Activated CD4-positive, alpha-beta T cell treated with anti-CD3 and anti-CD28 coated beads, Interleukin-10, Interleukin-2, amounts not matched to agents 100 ng/mL and 50 ng/mL, durations not matched to agents 16 hours and 8 hours (primary cell): ENCODE measurements around the gene DESI2.

Experiments used
- DNase-seq: peaks from one replicate; pipeline ENCODE4 v3.0.0-alpha.2; 2020

The DESI2 gene

DNA sequence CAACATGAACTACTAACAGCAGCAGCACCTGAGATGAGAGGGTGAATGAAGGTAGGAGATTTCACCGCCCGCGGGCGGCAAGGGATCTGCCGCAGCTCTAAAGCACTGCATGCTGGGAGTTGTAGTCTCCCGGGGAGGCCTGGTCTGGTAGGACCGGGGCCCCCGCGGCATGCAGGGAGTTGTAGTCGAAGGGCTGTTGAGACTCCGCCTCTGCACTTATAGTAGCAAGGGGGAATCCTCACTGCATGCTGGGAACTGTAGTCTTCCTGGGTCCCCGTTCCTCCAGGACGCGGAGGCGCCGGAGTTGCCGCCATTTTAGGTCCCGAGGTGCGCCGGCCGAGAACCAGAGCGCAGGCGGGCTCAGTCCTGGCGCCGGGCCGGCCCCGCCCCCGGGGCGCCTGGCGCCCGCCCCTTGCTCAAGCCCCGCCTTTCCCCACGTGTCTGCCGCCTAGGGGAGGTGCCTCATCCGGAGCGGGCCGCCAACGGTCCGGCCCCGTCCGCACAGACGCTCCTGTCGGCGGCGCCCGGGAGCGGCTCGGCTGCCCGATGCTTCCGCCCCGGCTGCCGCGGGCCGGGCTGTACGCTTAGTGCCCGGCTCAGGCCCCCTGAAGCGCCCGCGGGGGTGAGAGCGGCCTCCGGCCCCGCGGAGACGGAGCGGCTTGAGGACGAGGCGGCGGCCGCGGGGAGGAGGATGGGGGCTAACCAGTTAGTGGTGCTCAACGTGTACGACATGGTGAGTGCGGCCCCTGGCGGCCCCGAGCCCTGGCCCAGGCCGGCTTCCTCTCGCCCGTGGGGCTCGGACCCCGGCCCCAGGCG, at the start of gene DESI2:
Gene DESI2 (plus strand): TSS at position 504 of the 816 bp plus-strand sequence. CDS start 188 bp downstream, at position 692.
- DNase-seq, result peak; percentile 98

DNA sequence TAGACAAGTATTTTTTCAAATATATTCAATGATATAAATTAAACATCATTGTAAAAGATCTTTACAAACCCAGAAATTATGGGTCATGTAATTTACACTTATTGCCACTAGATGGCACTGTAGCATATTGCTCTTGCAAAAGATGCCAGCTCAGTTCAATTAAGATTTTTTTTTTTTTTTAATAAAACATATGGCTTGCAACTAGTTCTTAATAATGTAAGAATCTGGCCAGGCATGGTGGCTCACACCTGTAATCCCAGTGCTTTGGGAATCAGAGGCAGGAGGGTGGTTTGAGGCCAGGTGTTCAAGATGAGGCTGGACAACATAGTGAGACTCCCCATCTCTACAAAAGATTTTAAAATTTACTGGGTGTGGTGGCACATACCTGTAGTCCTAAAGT, 49.4 kb upstream of the DESI2 start:
- peak; percentile 45 for DNase-seq

DNA sequence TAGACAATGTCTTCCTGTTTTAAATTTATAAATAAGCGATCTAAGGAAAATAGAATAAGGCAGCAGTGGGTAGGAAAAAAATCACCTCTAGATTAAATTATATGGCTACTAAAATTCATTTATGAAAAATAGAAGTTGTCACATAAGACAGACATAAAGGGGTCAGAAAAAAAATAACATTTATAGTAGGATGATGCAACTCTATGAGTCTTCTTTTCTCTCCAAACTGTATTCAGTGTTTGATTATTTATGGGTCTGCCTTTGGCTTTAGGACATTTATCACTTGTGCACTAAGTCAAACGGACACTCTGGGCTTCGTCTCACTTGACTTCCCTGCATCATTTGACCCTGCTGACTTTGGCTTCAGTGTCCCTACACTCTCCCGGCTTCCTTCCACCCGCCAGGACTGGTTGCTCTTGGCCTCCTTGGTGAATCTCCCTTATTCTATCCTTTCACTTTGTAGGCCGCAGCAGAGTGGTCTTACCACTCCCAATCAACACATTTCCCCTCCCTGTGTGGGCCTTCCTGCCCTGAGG, 47.0 kb upstream of the DESI2 start:
- DNase-seq, result no peak

DNA sequence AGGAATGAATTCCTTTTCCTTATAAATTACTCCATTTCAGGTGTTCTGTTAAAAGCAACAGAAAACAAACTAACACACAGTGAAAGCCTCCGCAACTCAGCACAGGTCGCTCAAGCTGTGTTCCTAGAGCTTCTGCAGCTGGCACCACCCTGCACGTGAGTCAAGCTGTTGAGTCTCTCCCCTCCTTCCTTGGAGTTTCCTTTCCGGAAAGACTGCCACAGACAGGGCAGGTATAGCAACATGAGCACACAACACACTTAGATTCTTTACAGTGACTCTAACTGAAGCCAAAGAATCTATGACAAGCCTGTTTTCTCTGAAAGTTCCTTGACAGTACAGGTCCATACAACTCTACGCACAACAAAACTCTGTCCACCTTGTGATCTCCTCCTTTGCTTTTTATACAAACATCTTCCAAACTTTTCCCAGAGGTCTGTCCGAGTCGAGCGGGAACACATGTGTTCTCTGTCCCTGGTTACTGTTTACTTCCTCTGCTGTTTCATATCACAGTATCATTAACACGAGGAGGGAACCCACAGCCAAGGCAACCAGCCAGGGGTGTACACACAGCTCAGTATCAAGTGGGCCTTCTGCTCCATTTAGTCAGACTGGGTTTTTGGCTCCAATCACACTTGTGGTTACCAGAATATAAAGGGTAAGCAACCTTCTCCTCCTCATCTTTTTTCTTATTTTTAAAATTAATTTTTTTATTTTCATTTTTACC, 38.7 kb upstream of the DESI2 start:
- no peak for DNase-seq

DNA sequence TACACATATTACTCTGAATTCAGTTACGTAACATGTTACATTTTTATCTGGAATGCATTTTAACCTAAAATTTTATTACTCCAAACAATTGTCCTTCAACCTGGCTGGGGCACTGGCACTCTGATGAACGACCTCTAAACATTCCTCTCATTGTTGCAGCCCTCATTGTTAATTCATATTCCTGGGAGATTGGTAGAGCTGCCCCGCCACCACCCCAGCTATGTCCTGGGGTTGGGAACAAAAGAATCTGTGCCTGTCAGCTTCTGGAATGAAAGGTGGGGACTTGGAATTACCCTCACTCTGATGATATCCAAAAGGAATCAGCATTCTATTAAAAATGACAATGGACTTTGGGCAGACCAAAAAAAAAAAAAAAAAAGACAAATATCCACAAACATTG, 38.0 kb upstream of the DESI2 start:
- no peak for DNase-seq

DNA sequence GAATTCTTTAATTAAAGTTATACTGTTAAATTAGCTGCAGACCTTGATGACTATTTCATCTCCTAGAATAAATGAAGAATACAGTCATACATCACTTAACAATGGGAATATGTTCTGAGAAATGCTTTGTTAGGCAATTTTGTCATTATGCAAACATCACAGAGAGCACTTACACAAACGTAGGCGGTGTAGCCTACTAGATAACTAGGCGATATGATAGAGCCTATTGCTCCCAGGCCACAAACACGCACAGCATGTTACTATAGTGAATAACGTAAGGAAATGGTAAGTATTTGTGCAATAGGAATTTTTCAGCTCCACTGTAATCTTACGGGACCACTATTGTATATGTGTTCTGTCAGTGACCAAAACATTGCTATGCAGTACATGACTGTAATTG, 37.6 kb upstream of the DESI2 start:
- no peak for DNase-seq

DNA sequence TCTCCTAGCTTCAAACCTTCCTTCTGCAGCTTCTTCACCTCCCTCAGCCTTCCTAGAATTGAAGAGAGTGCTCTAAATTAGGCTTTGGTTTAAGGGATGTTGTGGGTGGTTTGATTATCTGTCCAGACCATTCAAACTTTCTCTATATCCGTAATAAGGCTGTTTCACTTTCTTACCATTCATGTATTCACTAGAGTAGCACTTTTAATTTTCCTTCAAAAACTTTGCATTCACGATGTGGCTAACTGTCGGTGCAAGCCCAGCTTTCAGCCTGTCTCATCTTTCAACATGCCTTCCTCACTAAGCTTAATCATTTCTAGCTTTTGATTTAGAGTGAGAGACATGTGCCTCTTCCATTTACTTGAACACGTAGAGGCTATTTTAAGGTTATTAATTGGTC, 26.2 kb upstream of the DESI2 start:
- peak; percentile 15 for DNase-seq

DNA sequence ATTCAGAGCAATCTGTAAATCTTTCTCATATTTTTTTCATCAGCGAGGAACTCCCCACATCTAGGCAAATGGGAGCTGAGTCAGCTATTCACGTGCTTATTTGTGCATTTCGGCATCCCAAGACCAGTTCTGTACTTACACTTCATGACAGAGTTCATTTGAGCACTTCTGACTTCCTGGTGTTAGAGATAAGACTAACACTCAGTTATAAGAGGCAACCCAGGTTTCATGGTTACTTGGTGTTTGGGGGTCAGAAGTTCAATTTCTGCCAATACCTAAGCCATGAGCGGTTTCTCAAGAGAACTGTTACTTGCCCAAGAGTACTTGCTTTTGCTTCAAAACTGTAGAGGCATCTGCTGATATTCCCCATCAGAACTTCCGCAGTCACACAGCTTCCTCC, 24.1 kb upstream of the DESI2 start:
- no peak for DNase-seq

DNA sequence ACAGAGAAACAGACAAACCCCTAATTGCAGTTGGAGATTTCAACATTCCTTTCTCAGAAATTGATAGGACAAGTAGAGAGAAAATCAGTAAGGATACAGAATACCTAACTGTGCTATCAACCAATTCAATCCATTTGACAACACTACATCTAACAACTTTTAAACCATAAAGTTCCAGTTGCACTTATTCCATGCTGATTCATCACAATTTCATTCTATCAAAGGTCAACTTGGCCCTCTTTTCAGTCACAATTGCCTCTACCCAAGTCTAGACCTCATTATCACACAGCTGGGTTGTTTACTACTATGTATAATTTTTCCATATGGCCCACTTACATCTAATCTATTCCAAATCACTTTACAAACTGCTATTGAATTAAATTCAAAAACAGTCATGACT, 19.8 kb upstream of the DESI2 start:
- no peak for DNase-seq

DNA sequence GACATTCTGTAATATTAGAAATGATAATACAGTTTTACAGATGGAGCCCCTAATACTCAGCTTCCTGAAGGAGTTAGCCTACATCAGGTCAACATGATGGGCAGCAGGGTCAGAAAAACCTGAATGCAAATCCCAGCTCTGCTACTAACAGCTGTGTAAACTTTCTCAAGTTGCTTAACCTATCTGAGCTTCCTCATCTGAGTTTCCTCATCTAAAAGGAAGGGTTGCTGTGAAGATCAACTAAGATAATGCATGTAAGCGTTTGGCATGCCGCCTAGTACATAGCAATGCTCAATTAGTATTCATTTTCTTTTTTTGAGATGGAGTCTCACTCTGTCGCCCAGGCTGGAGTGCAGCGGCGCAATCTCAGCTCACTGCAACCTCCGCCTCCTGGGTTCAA, 18.4 kb upstream of the DESI2 start:
- no peak for DNase-seq

DNA sequence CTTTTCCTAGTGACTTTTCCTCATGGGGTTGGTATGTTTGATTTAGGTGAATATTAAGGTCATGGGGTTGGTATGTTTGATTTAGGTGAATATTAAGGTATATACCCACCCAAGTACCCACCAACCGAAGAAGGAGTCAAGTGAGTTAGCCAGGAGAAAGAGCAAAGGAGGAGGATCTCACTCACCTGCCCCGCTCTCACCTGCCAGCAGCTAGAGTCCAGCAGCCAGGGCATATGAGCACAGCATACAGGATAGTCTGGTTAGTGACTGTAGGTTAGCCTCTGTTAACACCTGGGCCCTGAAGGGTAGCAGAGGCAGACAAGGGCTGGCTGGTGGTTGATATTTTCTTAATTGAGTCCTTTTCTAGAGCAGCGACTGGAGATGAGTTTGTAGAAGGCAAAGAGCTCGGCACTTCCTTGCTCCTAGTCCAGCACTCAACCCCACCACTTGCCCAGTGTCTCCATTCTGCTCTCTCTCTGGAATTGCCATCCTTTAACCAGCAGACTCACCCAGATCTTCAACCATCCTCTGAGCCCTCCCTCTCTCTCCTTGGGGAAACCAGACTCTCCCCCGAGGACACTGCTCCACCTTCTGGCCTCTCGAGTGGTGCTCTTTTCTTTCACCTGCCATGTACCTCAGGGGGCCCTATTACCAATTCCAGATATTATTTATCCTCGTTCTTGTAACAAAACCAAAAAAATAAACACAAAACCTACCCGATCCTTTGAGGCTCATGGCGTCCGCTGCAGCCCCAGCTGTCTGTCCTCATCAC, 16.3 kb upstream of the DESI2 start:
- no peak for DNase-seq

DNA sequence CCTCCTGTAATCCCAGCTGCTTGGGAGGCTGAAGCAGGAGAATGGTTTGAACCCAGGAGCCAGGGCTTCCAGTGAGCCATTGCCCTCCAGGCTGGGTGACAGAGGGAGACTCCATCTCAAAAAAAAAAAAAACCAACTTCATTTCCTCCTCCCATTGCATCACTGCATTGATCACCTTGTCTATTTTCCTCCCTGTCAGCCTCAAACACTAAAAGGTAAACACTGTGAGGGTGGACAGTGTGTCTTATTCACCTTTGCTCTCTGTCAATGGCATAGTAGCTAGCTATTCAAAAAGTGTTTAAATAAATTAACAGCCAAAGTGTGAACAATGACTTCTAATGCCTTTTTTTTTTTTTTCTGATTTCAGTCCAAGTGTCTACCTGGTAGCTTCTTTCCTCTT, 13.4 kb upstream of the DESI2 start:
- no peak for DNase-seq

DNA sequence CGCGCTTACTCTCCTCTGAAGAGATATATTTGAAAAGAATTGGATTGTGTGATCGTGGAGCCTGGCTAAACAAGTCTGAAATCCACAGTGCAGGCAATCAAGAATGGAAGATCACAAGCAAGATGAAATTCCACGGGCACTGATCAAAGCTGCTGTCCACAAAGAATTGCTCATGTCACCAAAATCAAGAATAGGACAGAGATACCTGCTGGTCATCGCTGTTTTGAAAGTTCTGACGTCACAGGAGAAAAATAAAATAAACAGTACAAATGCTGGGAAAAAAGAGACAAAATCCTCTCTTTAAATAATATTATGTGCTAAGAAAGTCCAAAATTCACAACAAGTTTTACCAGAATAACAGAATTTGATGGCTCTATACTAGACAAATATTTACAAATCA, 12.0 kb upstream of the DESI2 start:
- DNase-seq, result no peak

DNA sequence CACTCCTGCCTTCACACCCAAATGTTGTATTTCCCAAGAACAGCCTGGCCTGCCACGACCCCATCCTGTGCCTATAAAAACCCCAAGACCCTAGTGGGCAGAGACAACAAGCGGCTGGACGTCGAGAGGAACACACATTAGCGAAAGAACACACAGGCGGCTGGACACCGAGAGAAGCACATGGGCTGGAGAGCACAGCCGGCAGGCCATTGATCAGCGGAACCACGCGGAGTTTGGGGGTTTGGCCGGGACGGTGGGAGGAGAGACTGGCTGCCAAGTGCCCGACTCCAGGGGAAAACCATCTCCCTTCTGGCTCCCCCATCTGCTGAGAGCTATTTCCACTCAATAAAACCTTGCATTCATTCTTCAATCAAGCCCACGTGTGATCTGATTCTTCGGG, 10.4 kb upstream of the DESI2 start:
- DNase-seq, result no peak

DNA sequence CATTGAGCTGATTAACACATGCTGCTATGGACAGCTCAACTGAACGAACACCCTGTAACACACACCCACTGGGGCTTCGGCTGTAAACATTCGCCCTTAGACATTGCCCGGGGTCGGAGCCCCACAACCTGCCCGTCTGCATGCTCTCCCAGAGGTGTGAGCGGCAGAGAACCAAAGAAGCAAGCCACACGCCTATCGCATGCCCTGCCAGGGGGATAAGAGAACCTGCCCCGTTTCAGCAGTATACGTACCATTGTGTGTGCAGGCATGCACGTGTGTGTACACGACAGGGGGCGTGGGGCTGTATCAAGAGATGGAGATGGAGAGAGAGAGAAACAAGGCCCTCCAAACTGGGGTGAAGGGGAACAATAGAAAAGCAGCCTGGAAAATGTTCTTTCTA, 9.9 kb upstream of the DESI2 start:
- DNase-seq, result no peak

DNA sequence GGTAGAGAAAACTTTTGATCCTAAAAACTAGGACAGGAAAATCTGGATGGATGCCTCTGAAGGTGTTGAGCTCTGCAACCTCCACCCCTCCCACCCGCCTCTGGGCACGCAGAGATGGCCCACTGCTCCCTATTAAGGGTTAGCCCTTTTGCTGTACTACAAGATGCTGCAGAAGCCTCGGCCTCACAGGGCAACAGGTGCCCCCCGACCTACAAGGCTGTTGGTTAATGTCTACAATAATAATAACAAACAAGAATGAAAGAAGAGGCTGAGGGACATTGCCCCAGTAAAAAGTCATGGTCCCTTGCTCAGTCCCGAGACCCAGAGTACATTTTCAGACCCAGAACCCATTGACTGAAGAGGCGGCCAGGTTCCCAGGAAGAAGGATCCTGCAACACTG, 7.5 kb upstream of the DESI2 start:
- no peak for DNase-seq

DNA sequence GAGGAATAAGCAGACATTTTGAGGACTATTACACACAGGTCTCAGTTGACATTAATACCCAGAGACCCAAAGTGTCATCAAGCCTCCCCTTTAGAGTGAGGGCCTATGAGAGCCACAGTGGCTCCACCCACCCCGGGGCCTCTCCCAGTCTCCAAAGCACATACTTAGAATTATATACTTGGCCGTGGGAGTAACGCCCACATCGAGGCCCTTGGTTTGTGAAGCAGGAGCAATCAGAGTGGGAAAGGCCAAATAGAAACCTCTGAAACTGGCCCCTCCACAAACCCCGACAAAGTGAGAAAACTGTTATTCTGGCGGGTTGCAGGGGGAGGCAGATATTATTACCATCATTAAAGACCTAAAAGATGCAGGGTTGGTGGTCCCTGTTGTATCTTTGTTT, 7.0 kb upstream of the DESI2 start:
- DNase-seq, result no peak

DNA sequence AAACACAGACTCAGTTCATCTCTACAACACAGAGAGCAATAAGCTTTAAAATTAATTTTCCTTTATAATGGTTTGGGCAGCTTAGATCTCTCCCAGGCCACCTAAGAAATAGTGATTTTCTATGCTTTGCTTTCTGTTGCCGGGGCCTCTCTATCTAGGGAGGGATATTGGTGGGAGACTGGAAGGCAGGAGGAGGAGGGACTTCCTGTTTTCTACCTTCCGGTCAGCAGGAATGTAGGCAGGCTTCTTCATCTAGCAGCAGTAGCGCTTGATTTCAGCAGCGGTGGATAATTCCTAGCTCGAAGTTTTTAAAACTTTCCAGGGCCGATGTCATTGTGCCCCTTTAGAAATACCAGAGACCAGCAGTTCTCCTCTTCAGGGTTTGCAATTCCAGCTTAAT, 5.1 kb upstream of the DESI2 start:
- no peak for DNase-seq

DNA sequence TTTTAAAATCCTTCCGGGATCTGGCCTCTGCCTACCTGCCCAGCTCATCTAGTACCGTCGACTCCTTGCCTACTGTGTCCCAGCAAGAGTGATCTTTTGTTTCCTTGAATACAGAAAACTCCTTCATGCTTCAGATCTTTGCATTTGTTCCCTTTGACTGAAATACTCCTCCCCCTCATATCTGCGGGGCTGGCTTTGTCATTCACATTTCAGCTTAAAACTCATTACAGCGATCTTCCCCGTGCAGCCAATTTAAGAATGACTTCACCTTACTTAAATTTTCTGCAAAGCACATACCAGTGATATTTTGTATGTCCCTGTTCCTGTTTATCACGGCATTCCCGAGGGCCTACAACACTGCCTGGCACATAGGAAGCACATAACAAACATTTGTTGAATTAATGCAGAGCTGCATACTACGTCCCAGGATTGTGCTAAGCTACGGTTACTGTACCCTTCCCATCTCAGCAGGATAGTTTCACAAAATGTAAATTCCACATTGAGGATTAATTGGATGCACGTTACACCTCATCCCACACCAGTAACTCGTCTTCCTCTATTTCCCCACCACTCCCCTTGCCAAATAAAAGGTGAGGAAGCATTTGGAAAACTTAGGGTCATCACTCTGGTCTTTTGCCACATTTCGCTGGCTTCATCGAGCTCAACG, 837 bp upstream of the DESI2 start:
- no peak for DNase-seq

DNA sequence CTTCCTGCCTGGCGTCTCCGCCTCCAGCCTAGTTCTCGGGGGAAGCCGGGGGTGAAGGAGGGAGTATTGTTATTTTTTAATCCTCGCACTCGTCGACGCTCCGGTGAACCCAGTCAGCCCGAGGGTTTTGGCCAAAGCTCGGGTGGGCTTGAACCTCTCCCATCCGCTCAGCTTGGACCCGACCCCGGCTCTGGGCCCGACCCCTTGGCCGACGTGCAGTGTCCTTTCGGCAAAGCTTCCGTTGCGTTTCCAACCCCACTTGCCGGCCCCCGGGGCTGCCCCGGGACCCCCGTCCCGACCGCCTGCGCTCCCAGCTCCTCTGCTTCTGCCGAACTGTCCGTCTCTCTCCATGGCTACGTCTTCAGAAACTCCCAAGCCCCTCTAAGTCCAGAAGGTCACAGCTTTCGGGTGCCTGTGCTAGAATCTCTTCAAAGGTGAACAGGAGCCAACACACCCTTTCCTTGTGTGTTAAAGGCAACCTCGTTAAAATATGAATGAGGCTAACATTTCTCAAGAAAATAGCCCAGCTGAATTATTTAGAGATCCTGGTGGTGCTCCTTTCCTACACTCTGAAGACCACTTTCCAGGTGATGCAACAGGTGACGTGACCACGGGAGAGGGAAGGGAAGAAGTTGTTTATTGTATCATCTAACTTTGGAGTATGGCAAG, 647 bp downstream of the DESI2 start:
- DNase-seq, result no peak

DNA sequence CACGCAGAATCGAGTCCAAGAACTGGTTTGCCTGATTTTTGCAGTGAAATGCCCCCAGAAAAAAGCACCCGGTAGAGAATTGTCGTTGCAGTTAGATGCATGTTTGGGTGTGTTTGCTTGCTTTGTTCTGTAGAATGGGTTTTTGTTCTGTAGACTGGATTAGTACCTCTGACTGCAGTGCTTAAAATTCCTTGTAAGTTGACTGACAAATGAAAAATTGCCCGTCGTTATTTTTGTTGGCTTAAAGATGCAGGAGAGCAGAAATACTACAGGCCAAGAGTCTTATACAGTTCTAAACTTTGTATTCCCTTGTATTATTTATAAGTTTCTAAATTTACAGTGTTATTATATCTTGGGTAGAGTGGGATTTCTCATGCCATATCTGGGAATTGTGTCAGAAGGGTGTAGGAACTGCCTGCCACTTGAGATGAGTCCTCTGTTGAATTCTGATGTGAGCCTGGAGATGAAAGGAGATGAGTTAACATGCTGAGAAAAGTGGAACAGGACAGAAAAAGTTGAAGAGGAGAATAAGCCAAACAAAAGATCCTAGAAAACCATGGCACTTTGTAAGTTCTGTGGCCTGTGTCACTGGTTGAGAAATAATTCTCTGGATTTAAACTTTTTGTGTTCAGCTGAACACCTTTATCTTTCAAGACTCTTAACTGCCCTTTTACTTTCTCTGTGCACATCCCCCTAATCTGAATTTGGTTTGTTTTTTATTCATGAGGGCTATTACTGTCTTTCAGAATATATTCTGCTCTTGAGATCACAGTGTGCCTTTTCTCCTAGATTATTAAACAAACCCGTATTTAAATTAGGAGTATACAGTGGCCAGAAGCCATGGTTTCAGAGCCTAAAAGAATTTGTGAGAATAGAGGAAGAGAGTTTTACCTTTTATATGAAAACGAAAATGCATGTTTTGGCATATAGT, 1.4 kb downstream of the DESI2 start:
- no peak for DNase-seq
